HEK293 (cell line): ENCODE data around the gene GPSM1.

Experiments
- YY2 ChIP-seq: fragments of 450-650 bp; formaldehyde crosslinking; IDR thresholded peaks from 2 replicates; pipeline ENCODE4 v1.5.1; 2016; ENCODE audit warnings: missing biosample characterization, missing genetic modification characterization
- ZNF132 ChIP-seq: fragments of 450-650 bp; formaldehyde crosslinking; IDR thresholded peaks from 2 replicates; pipeline ENCODE4 v1.5.1; 2017; ENCODE audit warnings: missing biosample characterization, missing genetic modification characterization, borderline replicate concordance
- ZNF292 ChIP-seq: fragments of 450-650 bp; formaldehyde crosslinking; IDR thresholded peaks from 2 replicates; pipeline ENCODE4 v1.5.1; 2016; ENCODE audit warnings: low read depth, missing biosample characterization, missing genetic modification characterization, borderline replicate concordance
- ZSCAN30 ChIP-seq: fragments of 450-650 bp; IDR thresholded peaks from 2 replicates; pipeline ENCODE4 v1.5.1; 2018; ENCODE audit warnings: missing biosample characterization, mild to moderate bottlenecking, missing genetic modification characterization, moderate library complexity
- TF ChIP-seq, protein P1 (sequence below): fragments of 450-650 bp; formaldehyde crosslinking; IDR thresholded peaks from 2 replicates; pipeline ENCODE4 v1.5.1; 2016; ENCODE audit warnings: missing biosample characterization, missing genetic modification characterization
- TF ChIP-seq, protein P2 (sequence below): fragments of 450-650 bp; formaldehyde crosslinking; IDR thresholded peaks from 2 replicates; pipeline ENCODE4 v1.5.1; 2016; ENCODE audit warnings: missing biosample characterization, missing genetic modification characterization
- TF ChIP-seq, protein P3 (sequence below): fragments of 450-650 bp; IDR thresholded peaks from 2 replicates; pipeline ENCODE4 v1.5.1; 2018; ENCODE audit warnings: missing biosample characterization, mild to moderate bottlenecking, missing genetic modification characterization

DNA sequence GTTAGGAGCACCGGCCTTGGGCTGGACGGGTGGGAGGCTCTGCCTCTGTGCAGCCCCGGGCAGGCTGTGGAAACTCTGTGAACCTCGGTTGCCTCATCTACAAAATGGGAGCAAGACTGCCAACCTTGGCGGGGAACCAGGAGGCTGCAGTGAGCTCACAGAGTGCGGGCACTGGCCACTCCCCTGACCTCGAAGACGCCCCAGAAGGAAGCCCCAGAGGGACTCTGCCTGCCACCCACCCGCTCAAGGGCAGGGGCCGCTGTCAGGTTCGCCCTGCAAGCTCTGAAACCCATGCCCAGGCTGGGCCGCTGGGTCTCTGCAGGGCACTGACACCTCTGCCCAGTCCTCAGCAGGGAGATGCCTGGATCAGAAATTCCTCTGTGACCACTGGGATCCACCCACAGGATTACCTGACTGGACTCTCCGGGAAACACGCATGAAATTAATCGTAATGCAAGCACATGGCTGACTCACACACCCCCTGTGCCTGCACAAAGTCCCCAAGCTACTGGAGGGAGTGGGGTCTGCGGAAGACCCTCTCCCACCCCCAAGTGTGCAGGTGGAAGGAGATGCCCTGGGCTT is 30.8 kb upstream of the GPSM1 start:
- TF ChIP-seq, protein P1, sequence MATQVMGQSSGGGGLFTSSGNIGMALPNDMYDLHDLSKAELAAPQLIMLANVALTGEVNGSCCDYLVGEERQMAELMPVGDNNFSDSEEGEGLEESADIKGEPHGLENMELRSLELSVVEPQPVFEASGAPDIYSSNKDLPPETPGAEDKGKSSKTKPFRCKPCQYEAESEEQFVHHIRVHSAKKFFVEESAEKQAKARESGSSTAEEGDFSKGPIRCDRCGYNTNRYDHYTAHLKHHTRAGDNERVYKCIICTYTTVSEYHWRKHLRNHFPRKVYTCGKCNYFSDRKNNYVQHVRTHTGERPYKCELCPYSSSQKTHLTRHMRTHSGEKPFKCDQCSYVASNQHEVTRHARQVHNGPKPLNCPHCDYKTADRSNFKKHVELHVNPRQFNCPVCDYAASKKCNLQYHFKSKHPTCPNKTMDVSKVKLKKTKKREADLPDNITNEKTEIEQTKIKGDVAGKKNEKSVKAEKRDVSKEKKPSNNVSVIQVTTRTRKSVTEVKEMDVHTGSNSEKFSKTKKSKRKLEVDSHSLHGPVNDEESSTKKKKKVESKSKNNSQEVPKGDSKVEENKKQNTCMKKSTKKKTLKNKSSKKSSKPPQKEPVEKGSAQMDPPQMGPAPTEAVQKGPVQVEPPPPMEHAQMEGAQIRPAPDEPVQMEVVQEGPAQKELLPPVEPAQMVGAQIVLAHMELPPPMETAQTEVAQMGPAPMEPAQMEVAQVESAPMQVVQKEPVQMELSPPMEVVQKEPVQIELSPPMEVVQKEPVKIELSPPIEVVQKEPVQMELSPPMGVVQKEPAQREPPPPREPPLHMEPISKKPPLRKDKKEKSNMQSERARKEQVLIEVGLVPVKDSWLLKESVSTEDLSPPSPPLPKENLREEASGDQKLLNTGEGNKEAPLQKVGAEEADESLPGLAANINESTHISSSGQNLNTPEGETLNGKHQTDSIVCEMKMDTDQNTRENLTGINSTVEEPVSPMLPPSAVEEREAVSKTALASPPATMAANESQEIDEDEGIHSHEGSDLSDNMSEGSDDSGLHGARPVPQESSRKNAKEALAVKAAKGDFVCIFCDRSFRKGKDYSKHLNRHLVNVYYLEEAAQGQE (tag by site-specific recombination) = no peak
- TF ChIP-seq, protein P2, sequence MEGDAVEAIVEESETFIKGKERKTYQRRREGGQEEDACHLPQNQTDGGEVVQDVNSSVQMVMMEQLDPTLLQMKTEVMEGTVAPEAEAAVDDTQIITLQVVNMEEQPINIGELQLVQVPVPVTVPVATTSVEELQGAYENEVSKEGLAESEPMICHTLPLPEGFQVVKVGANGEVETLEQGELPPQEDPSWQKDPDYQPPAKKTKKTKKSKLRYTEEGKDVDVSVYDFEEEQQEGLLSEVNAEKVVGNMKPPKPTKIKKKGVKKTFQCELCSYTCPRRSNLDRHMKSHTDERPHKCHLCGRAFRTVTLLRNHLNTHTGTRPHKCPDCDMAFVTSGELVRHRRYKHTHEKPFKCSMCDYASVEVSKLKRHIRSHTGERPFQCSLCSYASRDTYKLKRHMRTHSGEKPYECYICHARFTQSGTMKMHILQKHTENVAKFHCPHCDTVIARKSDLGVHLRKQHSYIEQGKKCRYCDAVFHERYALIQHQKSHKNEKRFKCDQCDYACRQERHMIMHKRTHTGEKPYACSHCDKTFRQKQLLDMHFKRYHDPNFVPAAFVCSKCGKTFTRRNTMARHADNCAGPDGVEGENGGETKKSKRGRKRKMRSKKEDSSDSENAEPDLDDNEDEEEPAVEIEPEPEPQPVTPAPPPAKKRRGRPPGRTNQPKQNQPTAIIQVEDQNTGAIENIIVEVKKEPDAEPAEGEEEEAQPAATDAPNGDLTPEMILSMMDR (tag by site-specific recombination) = no peak
- TF ChIP-seq ZNF292 (tag by site-specific recombination) = no peak
- no peak for TF ChIP-seq ZSCAN30 (tag by site-specific recombination)
- no peak for TF ChIP-seq YY2 (tag by site-specific recombination)
- TF ChIP-seq, protein P3, sequence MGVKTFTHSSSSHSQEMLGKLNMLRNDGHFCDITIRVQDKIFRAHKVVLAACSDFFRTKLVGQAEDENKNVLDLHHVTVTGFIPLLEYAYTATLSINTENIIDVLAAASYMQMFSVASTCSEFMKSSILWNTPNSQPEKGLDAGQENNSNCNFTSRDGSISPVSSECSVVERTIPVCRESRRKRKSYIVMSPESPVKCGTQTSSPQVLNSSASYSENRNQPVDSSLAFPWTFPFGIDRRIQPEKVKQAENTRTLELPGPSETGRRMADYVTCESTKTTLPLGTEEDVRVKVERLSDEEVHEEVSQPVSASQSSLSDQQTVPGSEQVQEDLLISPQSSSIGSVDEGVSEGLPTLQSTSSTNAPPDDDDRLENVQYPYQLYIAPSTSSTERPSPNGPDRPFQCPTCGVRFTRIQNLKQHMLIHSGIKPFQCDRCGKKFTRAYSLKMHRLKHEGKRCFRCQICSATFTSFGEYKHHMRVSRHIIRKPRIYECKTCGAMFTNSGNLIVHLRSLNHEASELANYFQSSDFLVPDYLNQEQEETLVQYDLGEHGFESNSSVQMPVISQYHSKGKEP (tag by site-specific recombination) = no peak
- no peak for TF ChIP-seq ZNF132
